HG02973 (cell line): Measurements from ENCODE around the gene HSPB7.
A peak's percentile ranks its signal among the peaks of the same experiment; 100 is the strongest.
"Not testable (repeated sequence)": the region's sequence is repeated elsewhere in the genome, so short reads cannot be mapped to it uniquely, and the experiment has no call there.

Experiments
- ATAC-seq: cut with Tn5 transposase; IDR thresholded peaks from one replicate; pipeline ENCODE4 v1.9.1; 2021; ENCODE audit warnings: moderate library complexity; ENCODE audit not compliant: unreplicated experiment

The HSPB7 gene

DNA sequence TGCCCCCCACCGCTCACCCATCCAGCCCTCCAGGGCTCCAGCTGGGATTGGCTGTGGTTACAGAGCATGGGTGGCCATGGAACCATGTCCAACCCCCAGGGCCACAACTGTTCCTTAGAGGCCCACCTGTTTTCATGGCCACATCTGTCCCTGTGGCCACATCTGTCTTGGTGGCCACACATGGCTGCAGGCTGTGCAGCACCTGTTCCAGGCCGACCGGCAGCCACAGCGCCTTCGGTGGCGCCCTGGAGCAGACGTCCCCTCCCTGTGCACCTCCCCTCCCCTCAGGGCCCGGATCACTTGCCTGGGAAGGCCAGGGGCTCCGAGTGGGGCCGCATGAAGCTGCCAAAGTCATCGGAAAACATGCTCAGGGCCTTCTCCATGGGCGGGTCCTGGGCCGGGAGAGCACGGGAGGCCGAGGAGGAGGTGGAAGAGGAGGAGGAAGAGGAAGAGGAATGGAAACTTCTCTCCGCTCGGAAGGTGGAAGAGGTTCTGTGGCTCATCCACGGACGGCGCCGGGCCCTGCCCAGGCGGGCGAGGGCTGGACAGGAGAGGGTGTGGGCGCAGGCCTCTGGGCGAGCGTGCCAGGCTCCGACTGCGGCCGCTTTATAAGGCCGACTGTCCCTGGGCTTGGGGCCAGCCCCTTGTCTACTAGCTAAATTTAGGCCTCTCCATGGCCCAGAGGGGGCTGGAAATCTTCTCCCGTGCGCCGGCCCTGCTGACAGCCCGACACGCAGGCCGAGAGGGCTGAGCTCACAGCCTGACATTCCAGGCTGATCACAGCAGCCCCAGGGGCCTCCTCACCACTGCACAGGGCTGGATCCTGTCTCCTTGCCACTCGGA, at the start of gene HSPB7:
HSPB7 (minus strand) TSS at position 583 of the 843 bp plus-strand sequence; CDS start at position 503, 80 bp downstream.
- ATAC-seq = no peak

DNA sequence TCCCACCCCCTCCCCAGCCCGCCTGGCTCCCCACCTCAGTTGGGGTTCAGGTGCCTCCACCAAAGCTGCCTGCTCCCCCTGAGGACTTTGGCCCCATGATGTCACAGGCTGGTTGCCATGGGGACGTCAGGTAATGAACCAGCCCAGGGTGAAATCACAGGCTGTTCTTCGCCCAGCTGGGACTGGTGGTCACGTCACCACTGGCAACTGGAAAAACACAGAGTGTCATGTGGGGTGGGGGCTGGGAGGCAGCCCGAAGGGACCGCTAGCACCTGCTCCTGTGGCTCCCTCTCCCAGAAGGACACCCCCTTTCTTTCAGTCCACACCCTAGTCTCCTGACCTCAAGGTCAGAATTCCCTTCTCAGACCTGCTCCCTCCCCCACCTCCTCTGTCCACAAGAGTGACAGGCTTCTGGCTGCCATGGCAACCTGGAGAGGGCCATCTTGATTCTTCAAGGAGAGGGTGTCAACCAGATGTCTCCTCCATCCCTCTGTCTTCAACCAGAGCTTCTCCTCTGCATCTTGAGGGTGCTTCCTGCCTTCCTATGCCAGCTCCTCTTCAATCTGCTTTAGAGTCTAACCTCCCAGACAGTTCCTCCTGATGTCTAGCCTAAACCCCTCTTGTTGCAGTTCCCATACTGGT, 49.4 kb upstream of the HSPB7 start:
- no peak for ATAC-seq

DNA sequence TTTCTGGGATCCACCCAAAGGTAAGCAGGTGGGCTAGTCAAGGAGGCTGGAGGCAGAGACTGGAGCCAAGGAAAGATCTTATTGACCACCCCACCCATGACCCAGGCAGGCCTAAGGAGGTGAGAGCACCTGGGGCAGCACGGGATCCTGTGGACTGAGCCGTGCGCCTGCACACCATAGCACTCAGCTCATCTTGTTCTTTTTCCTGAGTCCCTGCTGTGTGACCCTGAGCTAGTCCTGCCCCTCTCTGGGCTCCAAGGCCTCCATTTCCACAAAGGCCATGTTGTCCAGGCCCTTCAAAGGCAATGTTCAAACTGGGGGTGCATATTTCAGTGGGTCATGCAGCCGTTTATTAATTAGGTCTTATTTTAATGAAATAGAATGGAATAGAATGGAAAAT, 48.4 kb upstream of the HSPB7 start:
- ATAC-seq = no peak

DNA sequence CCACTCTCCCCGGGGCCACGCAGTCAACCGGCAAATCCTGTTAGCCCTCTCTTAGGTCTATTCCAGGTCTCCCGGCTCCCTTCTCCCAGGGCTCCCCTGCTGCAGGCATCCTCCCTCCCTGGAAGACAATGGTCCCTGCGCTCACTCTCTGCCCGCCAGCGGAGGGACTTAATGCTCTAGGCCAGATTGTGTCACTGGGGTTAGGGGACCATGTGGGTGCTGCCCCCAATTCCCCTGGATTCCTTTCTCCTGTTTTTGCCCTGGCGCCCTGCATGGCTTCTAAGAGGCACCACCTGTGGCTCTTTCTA, 47.4 kb upstream of the HSPB7 start:
- ATAC-seq = no peak

DNA sequence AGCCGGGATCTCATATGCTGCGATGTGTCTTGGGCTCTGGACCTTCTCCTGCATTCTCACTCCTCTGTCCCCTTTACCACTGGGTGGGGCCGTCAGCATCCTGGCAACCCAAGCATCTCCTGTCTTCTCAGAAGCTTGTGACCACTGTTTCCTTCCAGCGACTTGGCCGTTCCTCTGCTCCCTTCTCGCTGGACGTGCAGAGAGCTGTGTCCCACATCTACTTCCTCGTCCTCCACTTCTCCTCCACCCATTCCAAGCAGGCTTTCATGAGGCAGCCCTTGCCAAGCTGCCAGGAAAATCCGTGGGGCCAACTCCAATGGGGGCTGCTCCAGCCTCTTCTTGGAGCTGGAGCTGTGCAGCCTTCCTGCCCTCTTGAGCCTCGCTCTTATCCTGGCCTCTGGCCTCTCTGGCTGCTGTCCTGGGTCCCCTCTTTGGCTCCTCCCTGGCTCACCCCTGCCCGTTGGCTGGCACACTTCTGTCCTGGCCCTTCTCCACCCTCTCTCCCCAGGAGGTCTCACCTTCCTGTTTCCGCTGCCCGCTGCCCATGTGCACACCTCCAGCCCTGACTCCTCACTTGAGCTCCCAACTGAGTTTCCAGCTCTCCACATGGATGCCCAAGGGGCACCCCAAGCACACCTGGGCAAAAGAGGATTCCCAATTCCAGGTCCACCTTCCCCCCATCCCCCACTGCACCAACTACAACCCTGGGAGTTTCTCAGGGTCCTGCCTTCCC, 46.9 kb upstream of the HSPB7 start:
- no peak for ATAC-seq

DNA sequence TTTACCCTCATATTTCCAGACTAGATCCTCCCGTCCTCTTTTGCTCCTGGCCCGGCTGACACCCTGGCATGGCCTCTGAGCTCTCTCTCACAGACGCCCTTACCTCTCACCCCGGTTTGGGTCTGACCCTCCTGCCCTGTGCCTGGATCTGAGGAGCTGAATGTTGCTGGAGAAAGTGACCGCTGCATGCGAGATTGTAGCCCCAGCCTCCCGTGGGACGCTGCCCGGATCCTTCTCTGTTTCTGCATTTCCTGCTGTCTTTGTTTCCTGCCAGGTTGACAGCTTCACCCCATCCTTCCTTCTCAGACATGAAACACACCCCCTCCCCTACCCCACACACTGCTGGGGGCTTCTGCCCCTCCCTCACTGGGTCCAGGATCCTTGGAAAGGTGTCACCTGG, 46.1 kb upstream of the HSPB7 start:
- no peak for ATAC-seq

DNA sequence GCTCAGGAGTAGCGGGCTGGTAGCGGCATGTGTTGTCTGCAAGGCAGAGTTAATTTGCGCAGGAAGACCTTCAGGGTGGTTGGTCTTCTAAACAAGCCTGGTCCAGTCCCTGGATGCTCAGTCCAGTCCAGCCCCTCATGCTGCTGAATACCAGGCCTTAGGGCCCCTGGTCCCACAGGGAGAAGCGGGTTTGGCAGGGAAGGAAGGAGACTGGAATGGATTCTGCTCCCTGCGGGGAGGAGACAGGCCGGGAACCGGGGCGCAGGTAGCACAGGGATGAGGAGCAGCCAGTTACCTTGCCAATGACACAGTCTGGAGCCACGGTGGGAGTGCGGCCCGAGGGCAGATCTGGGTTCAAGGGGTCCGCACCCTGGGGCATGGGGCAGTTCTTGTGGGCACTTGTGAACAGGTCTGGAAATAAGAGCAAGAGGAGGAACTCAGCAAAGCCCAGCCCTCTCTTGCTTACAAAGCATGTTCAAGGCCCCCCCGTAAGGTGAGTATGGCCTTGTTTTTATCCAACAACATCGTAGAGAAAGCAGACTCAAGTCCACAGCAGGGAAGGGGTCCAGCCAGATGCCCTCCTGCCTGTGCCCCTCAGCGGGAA, 45.5 kb upstream of the HSPB7 start:
- ATAC-seq = no peak

DNA sequence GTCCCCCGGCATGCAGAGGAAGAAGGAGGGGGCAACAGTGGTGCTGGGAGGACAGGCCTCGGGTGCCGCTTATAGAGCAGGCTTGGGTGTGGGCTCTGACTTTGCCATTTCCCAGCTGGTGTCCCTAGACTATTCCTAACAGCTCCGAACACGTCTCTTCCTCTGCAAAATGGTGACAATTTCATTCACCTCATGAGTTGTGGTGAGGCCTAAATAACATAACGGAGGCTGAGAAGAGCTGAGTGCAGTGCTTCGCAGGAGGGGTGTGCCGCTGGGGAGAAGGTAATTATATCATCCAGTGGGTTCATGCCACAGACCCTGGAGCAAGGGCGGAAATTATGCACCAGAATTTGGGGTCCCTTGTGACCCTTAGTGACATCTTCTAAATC, 44.8 kb upstream of the HSPB7 start:
- ATAC-seq = not testable (repeated sequence)

DNA sequence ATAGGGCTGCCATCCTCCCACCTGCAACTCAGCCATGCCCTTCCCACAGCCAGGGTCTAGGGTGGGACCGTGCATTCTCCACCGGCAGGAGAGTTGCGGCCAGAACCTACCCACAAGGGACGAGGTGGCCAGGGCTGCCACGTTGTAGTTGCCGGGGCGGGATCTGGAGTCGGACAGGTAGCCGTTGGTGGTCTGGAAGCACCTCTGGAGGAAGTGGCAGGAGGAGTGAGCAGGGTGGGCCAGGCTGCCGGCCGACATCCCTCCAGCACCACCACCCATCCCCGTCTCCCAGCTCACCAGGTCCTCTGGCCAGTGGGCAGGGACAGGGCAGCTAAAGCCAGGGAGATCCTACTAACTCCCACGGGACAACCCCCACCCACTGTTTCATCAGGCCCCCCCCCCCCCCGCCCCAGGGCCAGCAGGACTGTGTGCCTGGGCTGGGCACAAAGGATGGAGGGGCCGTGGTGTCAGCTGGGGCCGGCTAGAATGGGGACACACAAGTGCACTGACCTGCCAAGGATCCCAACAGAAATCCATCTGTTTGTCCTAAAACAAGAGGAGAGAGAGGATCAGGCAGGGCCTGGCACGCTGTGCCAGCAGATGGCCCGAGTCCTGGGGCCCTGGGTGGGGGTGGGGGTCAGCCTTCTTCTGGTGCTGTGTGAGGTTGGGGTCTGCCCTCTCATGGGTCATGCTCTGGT, 44.3 kb upstream of the HSPB7 start:
- ATAC-seq = not testable (repeated sequence)

DNA sequence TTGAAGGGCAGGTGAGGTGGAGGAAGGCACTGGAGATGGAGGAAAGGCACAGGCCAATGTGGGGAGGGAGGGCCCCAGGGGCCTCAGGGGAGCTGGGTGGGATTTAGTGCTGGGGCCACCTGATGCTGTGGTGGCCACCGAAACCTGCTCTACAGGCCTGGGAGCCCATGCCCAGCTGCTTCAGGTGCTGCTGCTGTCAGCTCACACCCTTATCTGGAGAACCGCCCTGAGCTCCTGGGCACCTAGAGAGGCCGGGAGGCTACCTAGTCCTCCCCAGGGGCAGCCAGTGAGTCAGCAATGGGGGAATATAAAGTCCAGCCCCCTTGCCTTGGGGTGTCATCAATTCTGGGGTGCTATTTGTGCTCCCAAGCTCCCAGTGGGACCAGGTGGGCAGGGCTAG, 43.4 kb upstream of the HSPB7 start:
- no peak for ATAC-seq

DNA sequence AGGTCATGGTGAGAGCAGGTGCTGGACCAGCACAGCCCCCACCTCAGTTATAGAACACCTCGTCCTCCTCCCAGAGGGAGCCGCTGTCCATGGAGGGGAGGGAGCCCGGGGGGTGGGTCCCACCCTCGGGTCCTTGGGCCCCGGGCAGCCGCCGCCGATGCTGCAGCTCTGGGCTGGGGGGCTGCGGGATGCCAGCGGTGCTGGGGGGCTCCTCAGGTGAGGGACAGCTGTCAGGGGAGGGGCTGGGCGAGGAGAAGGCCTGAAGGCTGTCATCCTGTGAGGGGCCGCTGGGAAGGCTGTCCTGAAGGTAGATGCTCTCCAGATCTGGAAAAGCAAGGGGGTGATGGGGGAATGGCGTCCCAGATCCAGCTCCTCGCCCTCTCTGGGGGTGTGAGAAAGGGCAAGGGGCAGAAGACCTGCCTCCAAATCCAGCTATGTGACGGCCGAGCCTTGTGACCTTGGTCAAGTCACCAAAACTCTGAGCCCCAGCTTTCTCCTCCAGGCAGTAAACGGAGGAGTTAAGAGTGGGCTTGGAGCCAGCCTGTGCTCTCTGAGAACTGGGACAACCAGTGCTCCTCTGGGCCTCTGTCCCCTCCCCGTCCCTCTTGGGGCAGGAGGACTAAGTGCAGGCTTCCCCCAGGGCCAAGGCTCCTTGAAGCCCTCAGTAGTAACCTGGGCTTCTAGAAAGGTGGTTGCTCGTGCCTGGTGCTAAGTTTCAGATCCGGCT, 40.7 kb upstream of the HSPB7 start:
- not testable (repeated sequence) for ATAC-seq

DNA sequence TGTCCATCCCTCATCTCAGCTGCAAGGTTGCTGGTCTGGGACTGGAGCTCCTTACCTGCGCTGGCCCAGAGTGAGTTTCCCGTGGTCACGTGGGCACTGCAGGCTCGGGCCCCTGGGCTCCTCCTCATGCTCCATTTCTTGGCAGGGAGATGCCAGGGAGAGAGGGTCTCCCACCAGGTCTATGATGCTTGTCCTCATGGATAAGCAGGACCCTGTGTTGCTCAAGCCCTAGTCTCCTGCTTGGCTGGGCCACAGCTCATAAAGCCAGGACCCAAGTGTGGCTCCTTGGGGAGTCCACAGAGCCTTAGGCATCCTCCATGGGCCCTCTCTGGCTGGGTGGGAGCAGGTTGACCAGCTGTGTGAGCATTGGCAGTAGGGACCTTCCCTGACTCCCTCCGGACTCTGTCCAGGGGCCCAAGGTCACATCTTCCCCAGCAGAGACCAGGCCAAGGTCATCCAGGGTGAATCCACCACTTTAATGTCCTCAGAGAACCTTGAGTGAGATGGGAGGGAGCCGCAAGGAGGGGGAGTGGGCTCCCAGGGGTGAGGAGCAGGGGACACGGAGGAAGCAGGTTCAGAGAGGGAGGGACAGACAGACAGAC, 39.6 kb upstream of the HSPB7 start:
- ATAC-seq = not testable (repeated sequence)

DNA sequence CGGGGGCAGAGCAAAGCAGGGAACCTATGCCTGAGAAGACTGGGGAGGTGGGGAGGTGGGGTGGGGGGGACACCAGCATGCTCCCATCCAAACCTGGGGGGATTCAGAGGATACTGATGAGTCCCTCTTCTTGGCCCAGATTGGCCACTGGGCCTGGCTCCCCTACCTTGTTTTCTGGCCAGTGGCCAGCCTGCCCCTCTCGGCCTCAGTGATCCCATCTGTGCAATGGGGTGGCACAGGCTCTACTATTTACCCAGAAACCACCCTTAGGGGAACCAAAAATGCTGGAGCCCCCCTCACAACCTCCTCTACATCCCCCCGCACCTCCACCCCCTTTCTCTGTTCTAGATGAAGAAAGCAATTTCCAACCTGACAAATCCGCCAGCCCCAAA, 38.7 kb upstream of the HSPB7 start:
- not testable (repeated sequence) for ATAC-seq

DNA sequence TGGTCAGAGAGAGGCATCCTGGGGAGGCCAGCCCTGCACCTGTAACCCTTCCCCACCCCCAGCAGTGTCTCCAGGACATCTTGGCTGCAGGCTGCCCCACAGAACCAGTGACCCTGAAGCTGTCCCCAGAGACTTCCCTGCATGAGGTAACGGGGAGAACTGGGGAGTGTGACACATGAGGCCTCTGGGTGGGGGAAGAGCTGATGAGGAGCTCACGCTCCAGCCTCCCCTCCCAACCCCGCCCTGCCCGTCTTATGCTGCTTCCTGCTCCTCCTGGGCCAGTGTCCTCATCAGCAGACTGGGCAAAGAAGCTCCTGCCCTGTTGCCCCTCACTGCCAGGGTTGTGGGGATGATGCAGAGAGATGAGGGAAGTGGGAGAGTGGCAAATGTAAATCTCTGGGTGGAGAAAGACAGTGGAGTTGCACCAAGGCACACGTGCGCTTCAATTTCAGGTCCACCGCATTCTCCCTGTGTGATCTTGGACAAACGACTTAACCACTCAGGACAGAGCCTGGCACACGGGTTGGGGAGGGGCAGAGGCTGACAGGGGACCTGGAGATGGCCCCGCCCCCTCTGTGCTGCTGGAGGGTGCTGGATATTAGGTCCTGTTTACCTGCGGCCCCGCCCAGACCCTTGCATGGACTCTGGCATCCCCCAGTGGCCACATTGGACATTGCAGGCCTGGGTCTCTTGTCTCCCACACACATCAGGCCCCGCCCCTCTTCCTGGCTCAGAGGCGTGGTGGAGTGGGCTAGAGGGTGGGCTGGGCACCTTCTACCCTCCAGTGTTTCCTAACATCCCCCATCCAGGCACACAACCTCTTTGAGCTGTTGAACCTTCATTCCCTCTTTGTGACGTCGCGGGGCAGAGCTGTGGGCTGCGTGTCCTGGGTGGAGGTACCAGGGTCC, 38.0 kb upstream of the HSPB7 start:
- ATAC-seq = peak; percentile 69

DNA sequence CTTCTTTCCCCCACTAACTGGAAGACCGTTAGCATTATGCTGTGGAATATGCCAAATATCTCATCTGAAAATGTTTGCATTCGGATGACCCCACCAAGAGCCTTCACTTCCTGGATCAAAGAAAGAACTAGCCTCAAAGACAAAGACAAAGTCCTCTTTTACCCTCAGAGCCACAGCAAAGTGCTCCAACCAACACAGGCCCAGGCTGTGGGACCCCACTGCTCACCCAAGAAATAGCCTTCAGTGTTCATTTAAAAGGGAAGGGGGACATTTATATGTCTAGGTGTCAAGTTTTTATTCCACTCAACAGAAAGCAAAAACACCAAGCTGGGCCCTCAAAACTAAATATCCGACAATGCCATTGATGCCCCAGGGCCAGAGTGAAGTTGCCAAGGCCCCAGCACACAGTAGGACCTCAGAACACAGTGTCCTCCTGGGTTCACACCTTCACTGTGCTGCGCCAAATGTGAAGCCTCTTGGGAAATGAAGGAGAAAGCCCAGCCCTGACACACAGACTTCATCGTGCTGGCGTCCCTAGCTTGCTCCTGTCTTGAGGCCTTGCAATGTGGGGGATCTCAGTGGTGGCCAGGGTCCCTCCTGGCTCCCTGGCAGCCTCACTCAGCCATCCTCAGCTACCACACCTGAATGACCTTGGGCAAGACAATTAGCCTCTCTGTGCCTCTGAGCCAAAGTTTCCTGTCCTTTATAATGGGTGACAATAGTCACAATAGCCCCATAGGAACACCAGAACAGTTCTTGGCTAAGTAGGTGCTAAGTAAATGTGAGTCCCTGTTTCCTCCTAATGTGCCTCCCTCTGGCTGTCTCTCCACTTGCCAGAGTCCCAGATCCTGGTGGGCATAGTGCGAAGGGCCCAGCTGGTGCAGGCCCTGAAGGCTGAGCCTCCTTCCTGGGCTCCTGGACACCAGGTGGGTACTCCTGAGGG, 37.0 kb upstream of the HSPB7 start:
- no peak for ATAC-seq

DNA sequence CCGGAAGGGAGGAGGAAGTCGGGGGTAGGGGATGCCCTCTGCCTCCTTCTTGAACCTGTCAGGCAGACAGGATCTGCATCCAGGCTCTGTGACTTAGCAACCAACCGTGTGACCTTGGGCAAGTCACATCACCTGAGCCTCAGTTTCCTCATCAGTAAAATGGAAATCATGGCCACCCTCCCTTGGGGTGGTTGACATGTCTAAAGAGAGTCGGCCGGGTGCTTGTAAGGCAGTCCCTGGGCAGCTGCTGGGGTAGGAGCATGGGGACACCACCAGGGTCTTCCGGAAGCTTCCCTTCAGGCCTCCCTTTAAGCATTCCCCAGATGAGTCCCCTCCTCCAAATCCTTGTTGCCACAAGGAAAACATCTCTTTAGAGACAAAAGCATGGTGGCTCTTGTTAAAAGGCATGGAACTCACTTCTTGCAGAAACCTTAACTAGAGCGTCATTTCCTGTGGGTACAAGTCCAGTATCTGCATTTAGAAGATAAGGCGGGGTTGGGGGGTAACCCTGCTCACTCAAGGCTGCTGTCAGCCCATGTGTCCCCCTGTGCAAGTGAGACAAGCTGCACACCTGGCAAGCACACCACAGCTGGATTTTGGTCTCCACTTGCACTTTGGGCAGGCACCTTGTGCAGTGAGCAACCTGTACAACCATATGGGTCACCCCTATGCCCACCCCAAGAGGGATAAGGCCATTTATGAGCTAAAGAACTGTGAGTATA, 36.1 kb upstream of the HSPB7 start:
- no peak for ATAC-seq

DNA sequence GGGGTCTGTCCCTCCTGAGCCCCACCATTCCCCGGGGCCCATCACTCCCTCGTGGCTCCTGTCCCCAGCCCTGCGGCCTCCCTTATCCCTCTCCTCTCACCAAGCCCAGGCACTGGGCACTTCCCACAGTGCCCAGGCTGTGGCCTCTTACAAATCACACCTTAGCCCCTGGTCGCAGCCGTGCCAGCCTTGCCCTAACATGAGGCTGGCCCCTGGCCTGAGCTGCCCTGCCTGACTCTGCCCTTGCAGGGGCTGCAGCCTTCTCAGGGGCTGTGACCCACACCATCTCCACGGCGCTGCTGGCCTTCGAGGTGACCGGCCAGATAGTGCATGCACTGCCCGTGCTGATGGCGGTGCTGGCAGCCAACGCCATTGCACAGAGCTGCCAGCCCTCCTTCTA, 34.1 kb upstream of the HSPB7 start:
- not testable (repeated sequence) for ATAC-seq
